Sigmoid colon (tissue), 4 donors: ENCODE data around the gene CSNK1D.

Experiments used
- EP300 ChIP-seq, 4 donors: sonication (generic); formaldehyde crosslinking; IDR thresholded peaks; one replicate each; pipeline ENCODE4 v1.6.1; 2017; ENCODE audit warnings: antibody characterized with exemption in 4 of 4
- POLR2A ChIP-seq, 2 donors: fragments of 450-650 bp; IDR thresholded peaks; one replicate each; pipeline ENCODE4 v1.6.1; 2016; ENCODE audit warnings: antibody characterized with exemption in 2 of 2, mild to moderate bottlenecking in 2 of 2, moderate library complexity in 2 of 2
- TF ChIP-seq, protein P1 (sequence below), 4 experiments: fragments of 450-650 bp in 3 of 4; fragments of 200-600 bp in 1 of 4; IDR thresholded peaks; one replicate each; pipeline ENCODE4 v1.5.1; 2016 to 2019; ENCODE audit warnings: antibody characterized with exemption in 4 of 4, mild to moderate bottlenecking in 3 of 4, moderate library complexity in 2 of 4

DNA sequence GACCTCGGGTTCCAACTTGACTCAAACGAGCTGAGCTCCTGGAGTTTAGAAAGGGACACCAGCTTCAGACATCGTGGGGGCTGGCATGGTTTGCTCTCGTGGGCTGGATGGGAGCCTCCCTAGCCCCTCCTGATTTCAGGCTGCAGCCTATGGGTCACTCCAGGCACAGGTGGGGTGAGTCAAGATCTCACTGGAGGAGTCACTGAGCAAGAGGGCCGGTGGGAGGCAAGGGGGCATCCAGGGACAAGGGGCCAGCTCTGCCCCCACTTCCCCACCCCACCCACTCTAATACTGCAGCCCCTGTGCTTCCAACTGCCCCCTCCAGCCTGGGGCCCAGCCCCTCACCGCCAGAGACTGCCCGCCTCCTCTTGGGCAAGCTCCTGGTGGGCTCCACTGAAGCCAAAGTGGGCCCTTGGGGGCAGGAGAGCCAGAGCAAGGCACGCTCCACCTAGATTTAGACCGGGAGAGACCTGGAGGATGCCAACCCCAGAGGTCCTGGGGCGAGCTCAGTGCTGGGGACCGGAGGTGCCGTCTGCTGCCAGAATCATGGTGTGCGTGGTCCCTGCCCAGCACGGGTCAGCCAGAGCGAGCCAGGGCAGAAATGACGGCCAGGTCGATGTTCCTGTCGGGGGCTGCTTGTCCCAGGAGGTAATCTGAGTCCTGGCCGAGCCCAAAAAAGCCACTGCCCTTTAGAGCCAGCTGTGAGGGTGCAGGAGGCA is 38.3 kb downstream of the CSNK1D start:
- TF ChIP-seq, protein P1, sequence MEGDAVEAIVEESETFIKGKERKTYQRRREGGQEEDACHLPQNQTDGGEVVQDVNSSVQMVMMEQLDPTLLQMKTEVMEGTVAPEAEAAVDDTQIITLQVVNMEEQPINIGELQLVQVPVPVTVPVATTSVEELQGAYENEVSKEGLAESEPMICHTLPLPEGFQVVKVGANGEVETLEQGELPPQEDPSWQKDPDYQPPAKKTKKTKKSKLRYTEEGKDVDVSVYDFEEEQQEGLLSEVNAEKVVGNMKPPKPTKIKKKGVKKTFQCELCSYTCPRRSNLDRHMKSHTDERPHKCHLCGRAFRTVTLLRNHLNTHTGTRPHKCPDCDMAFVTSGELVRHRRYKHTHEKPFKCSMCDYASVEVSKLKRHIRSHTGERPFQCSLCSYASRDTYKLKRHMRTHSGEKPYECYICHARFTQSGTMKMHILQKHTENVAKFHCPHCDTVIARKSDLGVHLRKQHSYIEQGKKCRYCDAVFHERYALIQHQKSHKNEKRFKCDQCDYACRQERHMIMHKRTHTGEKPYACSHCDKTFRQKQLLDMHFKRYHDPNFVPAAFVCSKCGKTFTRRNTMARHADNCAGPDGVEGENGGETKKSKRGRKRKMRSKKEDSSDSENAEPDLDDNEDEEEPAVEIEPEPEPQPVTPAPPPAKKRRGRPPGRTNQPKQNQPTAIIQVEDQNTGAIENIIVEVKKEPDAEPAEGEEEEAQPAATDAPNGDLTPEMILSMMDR (IDR thresholded peaks at IDR 0.05): no peak
- TF ChIP-seq POLR2A (IDR thresholded peaks at IDR 0.05) (no peak), EP300 (IDR thresholded peaks at IDR 0.05) (no peak)
